ENCODE data around the gene KRTAP20-2. TPM values are rescaled to one million over a fixed set of nuclear protein-coding genes. Genes with fewer than 3 reads are reported as not detected.

KRTAP20-2 gene
- total and polyA plus RNA-seq, 10 of the 15 experiments (the other 5 are each of a cell fraction or from before 2014, with no cell fraction given): not detected

DNA sequence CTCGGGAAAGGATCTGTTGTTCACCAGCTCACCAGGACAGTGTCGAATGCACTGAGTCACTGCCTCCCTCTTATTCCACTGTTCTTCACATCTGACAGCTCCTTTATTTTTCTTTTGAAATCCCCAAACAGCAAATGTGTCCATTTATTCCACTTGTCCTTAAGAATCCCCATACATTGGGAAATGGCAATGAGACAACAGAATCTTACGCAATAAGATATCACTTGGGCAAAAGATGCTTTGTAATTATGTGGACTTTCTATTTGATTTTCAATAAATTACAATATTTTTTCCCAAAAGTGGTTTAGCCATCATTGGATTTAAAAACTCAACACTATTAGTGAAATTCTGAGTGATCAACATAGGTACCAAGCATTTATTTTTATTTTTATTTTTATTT is 3.7 kb downstream of the KRTAP20-2 start:
- ATAC-seq: no peak
- 38% methylated on average over 3 of the region's 3 CpGs for WGBS (ENCODE audit: insufficient coverage, insufficient replicate concordance, low lambda C conversion rate, missing lambda C conversion rate)

DNA sequence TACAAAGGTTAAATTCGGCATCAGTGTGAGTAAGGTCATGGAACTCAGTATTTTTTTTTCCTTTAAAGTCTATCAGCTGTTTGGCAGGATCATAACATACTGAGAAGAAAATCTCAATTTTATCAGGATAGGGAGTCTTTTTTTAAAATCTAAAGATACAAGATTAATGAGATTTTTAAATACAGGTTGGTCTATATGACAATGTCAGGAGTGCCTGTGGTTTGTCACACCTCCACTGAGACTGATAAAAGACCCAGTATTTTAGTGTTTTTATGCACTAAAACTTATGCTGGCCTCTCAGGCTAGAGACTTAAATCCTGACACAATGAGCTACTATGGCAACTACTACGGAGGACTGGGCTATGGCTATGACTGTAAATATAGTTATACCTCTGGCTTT is 7.6 kb downstream of the KRTAP20-2 start, which contains the start of gene KRTAP20-3:
KRTAP20-3 (plus strand) TSS at position 301 of the 400 bp plus-strand sequence.
- H3K4me1 ChIP-seq (ENCODE audit: control insufficient read depth, insufficient read depth, low read length): no peaks in the 10 kb centered on the region
- in situ Hi-C loops (cut with MboI): no loop called here
- no TSS peak for BruUV-seq (replicated peaks)
- no peaks in the 10 kb centered on the region for H3K79me2 ChIP-seq (ENCODE audit: control insufficient read depth, insufficient read depth, low read length)
- H3K4me3 ChIP-seq: no peak within 1 kb of the TSS
- H3K4me2 ChIP-seq (ENCODE audit: control insufficient read depth, insufficient read depth): no peak within 1 kb of the TSS
- DNase-seq (ENCODE audit: low read depth, low spot score) (no peak), FAIRE-seq (no peak), ATAC-seq (no peak)
- POLR2A ChIA-PET: no interaction called here
- SMC1A ChIA-PET (ENCODE audit: uncharacterized antibody, unreplicated experiment): no interaction called here
- H3K27ac ChIP-seq (ENCODE audit: control insufficient read depth, insufficient read depth): no peak within 1 kb of the TSS
- TF ChIP-seq, protein P1, sequence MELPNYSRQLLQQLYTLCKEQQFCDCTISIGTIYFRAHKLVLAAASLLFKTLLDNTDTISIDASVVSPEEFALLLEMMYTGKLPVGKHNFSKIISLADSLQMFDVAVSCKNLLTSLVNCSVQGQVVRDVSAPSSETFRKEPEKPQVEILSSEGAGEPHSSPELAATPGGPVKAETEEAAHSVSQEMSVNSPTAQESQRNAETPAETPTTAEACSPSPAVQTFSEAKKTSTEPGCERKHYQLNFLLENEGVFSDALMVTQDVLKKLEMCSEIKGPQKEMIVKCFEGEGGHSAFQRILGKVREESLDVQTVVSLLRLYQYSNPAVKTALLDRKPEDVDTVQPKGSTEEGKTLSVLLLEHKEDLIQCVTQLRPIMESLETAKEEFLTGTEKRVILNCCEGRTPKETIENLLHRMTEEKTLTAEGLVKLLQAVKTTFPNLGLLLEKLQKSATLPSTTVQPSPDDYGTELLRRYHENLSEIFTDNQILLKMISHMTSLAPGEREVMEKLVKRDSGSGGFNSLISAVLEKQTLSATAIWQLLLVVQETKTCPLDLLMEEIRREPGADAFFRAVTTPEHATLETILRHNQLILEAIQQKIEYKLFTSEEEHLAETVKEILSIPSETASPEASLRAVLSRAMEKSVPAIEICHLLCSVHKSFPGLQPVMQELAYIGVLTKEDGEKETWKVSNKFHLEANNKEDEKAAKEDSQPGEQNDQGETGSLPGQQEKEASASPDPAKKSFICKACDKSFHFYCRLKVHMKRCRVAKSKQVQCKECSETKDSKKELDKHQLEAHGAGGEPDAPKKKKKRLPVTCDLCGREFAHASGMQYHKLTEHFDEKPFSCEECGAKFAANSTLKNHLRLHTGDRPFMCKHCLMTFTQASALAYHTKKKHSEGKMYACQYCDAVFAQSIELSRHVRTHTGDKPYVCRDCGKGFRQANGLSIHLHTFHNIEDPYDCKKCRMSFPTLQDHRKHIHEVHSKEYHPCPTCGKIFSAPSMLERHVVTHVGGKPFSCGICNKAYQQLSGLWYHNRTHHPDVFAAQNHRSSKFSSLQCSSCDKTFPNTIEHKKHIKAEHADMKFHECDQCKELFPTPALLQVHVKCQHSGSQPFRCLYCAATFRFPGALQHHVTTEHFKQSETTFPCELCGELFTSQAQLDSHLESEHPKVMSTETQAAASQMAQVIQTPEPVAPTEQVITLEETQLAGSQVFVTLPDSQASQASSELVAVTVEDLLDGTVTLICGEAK (IDR thresholded peaks at IDR 0.05; ENCODE audit: borderline replicate concordance): no peak
- no peak for TF ChIP-seq JUND (IDR thresholded peaks at IDR 0.05; ENCODE audit: low read depth, low read length)
- no peak within 1 kb of the TSS for H2AFZ ChIP-seq (ENCODE audit: control insufficient read depth, low read depth, low read length)
- H3K9ac ChIP-seq (ENCODE audit: control insufficient read depth, insufficient read depth, low read length): no peak within 1 kb of the TSS
- H4K20me1 ChIP-seq (ENCODE audit: control insufficient read depth, insufficient read depth): no peaks in the 10 kb centered on the region
- RAD21 ChIA-PET (ENCODE audit: unreplicated experiment): no interaction called here
- CTCF ChIA-PET: no interaction called here
- H3K9me3 ChIP-seq (replicated peaks; ENCODE audit: control insufficient read depth, insufficient read depth, low read length): no peaks in the 10 kb centered on the region; the same call in 2 of the 3 replicates
- H3K36me3 ChIP-seq (ENCODE audit: control insufficient read depth in 2 of 2, insufficient read depth in 2 of 2, low read length in 1 of 2): no peaks in the 10 kb centered on the region
- H3K27me3 ChIP-seq (replicated peaks in 1 of 2; ENCODE audit: control insufficient read depth in 2 of 2, insufficient read depth in 2 of 2, low read length in 1 of 2): no peaks in the 10 kb centered on the region
- 10% methylated on average over 2 of the region's 2 CpGs for WGBS (ENCODE audit: insufficient coverage, insufficient replicate concordance, low lambda C conversion rate, missing lambda C conversion rate)
- intact Hi-C loops (cut with micrococcal nuclease; ENCODE audit: unreplicated experiment): no loop called here

More for the DNA sequence above, 3.7 kb downstream of the KRTAP20-2 start:
- no peak for TF ChIP-seq MYB (IDR thresholded peaks at IDR 0.05; ENCODE audit: borderline replicate concordance, low read depth, low read length)
- TF ChIP-seq YY1 (IDR thresholded peaks at IDR 0.05; ENCODE audit: low read depth, low read length): no peak
- no peak for TF ChIP-seq WRNIP1 (IDR thresholded peaks at IDR 0.05; ENCODE audit: borderline replicate concordance, low read depth, low read length)
- TF ChIP-seq SMC3 (IDR thresholded peaks at IDR 0.05; ENCODE audit: borderline replicate concordance, low read length): no peak
- TF ChIP-seq, protein P2, sequence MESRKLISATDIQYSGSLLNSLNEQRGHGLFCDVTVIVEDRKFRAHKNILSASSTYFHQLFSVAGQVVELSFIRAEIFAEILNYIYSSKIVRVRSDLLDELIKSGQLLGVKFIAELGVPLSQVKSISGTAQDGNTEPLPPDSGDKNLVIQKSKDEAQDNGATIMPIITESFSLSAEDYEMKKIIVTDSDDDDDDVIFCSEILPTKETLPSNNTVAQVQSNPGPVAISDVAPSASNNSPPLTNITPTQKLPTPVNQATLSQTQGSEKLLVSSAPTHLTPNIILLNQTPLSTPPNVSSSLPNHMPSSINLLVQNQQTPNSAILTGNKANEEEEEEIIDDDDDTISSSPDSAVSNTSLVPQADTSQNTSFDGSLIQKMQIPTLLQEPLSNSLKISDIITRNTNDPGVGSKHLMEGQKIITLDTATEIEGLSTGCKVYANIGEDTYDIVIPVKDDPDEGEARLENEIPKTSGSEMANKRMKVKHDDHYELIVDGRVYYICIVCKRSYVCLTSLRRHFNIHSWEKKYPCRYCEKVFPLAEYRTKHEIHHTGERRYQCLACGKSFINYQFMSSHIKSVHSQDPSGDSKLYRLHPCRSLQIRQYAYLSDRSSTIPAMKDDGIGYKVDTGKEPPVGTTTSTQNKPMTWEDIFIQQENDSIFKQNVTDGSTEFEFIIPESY (IDR thresholded peaks at IDR 0.05): no peak
- no peak for TF ChIP-seq NBN (IDR thresholded peaks at IDR 0.05)
- TF ChIP-seq YBX1 (IDR thresholded peaks at IDR 0.05): no peak
- no peak for TF ChIP-seq SIX5 (IDR thresholded peaks at IDR 0.05; ENCODE audit: low read depth, low read length, severe bottlenecking)
- TF ChIP-seq PML (IDR thresholded peaks at IDR 0.05; ENCODE audit: low read length): no peak
- ChIA-PET SMC1A (ENCODE audit: uncharacterized antibody, unreplicated experiment) (no interaction called here), RAD21 (ENCODE audit: unreplicated experiment) (no interaction called here), CTCF (no interaction called here), POLR2A (no interaction called here)
- no peaks in the 10 kb centered on the region for H3K79me2 ChIP-seq (ENCODE audit: control insufficient read depth, insufficient read depth, low read length)
- H3K27me3 ChIP-seq (replicated peaks in 1 of 2; ENCODE audit: control insufficient read depth in 2 of 2, insufficient read depth in 2 of 2, low read length in 1 of 2): no peaks in the 10 kb centered on the region
- H3K36me3 ChIP-seq (ENCODE audit: control insufficient read depth in 2 of 2, insufficient read depth in 2 of 2, low read length in 1 of 2): no peaks in the 10 kb centered on the region
- H3K4me1 ChIP-seq (ENCODE audit: control insufficient read depth, insufficient read depth, low read length): no peaks in the 10 kb centered on the region
- in situ Hi-C loops (cut with MboI) (no loop called here), intact Hi-C loops (cut with micrococcal nuclease; ENCODE audit: unreplicated experiment) (no loop called here)
- H3K4me3 ChIP-seq: no peak overlapping the region
- no peak overlapping the region for H3K9ac ChIP-seq (ENCODE audit: control insufficient read depth, insufficient read depth, low read length)
- H3K27ac ChIP-seq (ENCODE audit: control insufficient read depth, insufficient read depth): no peak overlapping the region
- no peak overlapping the region for H3K4me2 ChIP-seq (ENCODE audit: control insufficient read depth, insufficient read depth)
- H2AFZ ChIP-seq (ENCODE audit: control insufficient read depth, low read depth, low read length): no peak overlapping the region
- no TSS peak for BruUV-seq (replicated peaks)
- H3K9me3 ChIP-seq (replicated peaks; ENCODE audit: control insufficient read depth, insufficient read depth, low read length): no peaks in the 10 kb centered on the region; the same call in 2 of the 3 replicates
- FAIRE-seq: no peak
- no peak for DNase-seq (ENCODE audit: low read depth, low spot score)
- H4K20me1 ChIP-seq (ENCODE audit: control insufficient read depth, insufficient read depth): no peaks in the 10 kb centered on the region
